GM21737 (cell line): ENCODE results near the gene GIT2.
"Not testable (repeated sequence)": the region's sequence is repeated elsewhere in the genome, so short reads cannot be mapped to it uniquely, and the experiment has no call there.

ENCODE experiments used
- ATAC-seq: cut with Tn5 transposase; IDR thresholded peaks from one replicate; pipeline ENCODE4 v1.9.1; 2021; ENCODE audit warnings: mild to moderate bottlenecking, moderate library complexity; ENCODE audit not compliant: unreplicated experiment

Gene GIT2

DNA sequence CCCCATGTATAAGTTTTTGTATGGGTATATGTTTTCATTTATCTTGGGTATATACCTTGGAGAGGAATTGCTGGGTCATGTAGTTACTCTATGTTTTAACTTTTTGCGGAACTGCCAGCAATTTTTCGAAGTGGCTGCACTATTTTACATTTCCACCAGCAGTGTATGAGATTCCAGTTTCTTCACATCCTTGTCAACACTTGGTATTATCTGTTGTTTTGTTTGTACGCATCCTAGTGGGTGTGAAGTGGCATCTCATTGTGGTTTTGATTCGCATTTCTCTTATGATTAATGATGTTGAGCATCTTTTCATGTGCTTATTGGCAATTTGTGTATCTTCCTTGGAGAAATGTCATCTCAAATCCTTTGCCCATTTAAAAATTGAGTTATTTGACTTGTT is 9.9 kb upstream of the GIT2 start:
- no peak for ATAC-seq

DNA sequence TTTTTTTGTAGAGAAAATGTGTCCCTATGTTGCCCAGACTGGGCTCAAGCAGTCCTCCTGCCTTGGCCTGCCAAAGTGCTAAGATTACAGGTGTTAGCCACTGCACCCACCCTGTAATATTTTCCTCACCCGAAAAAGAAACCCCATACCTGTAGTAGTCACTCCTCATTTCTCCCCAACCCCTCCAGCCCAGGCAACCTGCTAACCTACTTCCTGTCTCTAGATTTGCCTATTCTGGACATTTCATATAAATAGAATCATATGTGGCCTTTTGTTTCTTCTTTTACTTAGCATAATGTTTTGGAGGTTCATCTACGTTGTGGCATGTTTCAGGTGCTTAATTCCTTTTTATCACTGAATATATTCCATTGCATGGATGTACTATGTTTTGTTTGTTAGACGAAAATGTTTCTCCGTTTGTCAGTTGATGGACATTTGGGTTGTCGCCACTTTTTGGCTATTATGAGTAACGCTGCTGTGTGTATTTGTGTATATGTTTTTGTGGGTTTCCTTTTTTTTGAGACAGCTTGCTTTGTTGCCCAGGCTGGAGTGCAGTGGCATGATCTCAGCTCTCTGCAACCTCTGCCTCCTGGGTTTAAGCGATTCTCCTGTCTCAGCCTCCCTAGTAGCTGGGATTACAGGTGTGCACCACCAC is 9.3 kb upstream of the GIT2 start:
- ATAC-seq, result peak; percentile 36

DNA sequence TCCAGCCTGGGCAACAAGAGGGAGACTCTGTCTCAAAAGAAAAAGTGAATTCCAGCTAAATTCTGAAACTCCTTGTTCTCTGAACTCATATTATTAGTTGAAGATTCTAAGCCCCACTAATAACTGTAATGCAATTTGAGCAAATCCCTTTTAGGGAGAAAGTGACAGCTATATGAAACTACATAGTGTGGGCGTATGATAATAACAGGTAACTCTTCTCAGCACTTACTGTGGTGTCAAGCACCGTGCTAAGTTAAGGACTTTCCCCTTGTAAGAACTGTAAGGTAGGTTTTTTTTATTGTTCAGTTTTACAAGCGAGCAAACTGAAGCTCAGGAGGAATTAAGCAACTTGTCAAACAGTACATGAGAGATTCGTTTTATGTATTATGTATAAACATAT is 8.4 kb upstream of the GIT2 start:
- peak; percentile 39 for ATAC-seq

GRCh38 chr12:110002676-110003515 is 6.7 kb upstream of the GIT2 start:
- ATAC-seq, result no peak

- no peak for ATAC-seq
Observed at GRCh38 chr12:110001596-110001995, 5.4 kb upstream of the GIT2 start.

DNA sequence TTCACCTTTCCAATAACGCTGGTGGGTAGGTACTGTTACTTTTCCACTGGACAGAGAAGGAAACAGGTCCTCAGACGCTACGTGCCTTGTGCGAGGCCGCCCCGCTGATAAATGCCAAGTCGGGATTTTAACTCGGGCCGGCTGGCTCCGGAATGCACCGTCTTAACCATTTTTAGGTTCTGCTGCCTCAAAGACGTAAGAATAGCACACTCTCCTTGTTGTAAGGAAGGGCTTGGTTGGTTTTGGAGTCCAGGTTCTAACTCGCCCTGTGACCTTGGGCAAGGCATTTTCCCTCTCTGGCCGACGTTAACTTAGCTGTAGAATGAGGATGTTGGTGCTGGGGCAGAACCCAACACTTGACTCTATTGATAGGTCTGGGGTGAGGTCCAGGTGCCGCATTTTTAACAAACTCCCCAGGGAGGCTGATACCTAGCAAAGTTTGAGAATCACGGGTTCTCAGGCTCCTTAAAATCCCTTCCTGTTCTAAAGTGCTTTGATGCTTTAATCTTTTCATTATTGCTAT is 3.9 kb upstream of the GIT2 start:
- no peak for ATAC-seq

GRCh38 chr12:109999649-109999971 is 3.4 kb upstream of the GIT2 start:
- no peak for ATAC-seq

DNA sequence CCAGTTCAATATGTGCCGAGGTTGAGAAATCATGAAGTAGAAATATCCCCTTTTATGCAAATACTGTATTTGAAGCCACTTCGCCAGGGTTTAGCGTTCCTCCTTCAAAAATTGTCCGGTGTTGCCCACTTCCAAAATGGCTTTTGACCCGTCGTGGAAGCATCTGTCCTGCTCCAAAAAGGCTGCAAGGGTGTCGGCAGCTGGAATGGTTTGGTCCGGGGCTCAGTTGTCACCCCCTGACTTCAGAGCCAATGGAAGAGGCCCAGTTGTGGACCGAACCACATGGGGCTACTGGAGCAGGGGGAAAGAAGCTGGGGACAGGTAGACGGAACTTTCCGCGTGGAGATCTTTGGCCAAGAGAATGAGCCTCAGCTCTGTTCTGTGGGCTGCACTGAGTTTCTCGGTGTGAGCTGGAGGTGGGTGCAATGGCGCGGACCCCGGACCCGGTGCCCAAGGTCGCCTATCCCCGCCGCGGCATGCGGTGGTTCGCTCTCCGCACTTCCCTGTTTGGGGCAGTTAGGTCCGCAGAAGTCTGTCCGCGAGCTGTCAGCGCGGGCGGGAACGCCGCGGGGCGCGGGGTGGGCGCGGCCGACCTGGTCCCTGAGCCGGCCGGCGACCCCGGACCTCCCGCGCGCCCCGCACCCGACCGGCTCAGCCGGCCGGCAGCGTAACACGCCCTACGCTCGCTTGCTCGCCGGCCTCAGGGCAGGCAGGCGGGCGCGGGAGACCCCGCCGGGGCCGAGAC is 2.9 kb upstream of the GIT2 start, which contains the start of gene ANKRD13A:
Gene ANKRD13A (plus strand): TSS at position 527 of the 745 bp plus-strand sequence. CDS start 259 bp downstream, outside the sequence.
- ATAC-seq, result peak; percentile 50

- ATAC-seq, result no peak
Observed at GRCh38 chr12:109998241-109998903, 2.2 kb upstream of the GIT2 start.

GRCh38 chr12:109997393-109997792 is 1.2 kb upstream of the GIT2 start:
- no peak for ATAC-seq

- ATAC-seq, result no peak
Observed at GRCh38 chr12:109996483-109996853, 300 bp upstream of the GIT2 start.

GRCh38 chr12:109995361-109995685 is 845 bp downstream of the GIT2 start:
- ATAC-seq, result no peak

DNA sequence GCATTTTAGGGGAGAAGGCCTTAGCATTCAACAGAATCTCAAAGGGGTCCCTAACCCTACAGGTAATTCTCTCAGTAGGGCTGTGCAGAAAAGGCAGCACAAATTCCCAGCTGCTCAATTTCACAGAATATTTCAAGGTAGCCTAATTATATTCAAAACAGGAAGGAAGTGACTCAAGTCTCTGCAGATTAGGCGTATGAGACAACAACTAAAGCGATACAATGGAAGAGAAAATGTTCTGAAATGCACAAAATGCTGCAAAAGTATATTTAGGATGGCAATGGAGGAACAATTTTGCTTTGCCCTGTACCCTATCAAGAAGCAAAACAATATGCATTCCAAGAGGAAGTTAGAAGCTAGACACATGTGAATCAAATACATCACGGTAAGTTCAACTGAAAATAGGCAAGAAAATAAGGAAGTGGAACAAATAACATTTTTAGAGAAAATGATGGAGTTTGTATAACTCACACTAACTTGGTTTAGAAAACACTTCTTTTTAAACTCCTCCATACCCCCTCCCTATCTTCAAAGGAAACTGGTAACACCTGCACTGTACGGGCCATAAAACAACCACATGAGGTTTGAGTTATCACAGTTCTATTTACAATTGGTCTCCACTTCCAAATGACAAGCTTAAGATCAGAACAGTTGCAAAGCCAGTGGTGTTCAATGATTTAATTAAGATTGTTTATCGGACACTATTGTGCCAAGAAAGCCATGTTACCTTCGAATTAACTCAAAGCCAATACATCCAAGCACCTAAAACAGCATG is 1.6 kb downstream of the GIT2 start:
- ATAC-seq, result no peak

DNA sequence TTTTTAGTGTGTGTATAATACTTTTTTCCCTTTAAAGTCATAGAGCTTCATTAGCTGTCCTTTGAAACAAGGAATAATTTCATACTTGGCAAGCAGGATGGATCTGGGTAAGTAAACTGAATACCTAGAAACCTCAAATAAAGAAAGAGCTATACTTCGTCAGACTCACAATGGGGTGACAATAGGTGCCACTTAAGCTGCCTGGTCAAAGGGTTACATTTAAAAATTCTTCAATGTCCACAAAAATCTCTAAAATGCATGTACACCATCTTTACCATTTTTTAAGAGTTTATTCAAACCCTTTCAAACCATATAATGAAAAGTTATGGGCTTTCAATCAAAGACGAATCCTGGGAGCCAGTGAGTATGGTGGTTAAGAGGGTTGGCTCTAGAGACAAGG is 3.1 kb downstream of the GIT2 start:
- no peak for ATAC-seq

DNA sequence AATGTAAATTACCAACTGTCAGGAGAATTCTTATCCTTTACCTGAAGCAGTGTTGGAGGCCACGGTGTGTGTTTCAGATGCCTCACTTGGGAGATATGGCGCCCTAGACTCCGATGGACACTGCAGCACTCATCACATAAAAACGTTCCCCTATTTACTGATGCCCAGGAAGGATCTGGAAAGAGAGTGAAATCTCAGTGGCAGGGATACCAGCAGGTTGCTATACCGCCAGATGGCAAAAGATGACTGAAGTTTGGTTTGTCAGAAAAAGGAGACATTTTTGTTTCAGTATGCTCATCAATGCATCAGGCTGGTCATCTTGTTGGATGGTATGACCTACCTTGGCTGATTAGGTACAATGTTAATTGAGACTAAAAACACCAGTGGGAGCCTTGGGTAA is 4.6 kb downstream of the GIT2 start:
- no peak for ATAC-seq

DNA sequence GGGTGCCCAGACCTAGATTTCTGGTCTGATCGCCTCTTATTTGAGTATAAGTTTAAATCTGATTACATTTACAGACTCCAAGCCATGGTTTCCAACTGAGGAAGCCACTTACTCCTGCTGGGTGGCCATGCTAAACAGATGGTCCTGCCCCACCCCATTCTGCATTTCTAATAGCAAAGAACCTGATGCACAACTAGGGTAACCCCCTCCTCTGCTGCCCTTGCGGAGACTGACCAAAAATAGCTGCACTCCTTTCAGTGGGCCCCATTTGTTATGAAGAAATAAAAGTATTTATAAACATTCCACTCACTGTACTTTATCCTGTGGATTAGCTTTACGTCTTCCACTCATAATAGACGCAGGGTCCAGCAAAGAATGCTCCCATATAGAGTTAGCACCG is 6.8 kb downstream of the GIT2 start:
- ATAC-seq, result no peak

GRCh38 chr12:109988903-109989302 is 7.3 kb downstream of the GIT2 start:
- ATAC-seq, result no peak

GRCh38 chr12:109988274-109988673 is 7.9 kb downstream of the GIT2 start:
- ATAC-seq, result no peak

GRCh38 chr12:109987615-109988014 is 8.6 kb downstream of the GIT2 start:
- no peak for ATAC-seq

DNA sequence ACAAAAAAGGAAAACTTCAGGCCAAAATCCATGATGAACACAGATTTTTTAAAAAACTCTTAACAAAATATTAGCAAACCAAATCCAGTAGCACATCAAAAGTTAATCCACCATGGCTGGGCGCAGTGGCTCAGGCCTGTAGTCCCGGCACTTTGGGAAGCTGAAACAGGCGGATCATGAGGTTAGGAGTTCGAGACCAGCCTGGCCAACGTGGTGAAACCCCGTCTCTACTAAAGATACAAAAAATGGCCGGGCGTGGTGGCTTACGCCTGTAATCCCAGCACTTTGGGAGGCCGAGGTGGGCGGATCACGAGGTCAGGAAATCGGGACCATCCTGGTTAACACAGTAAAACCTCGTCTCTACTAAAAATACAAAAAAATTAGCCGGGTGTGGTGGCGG is 9.9 kb downstream of the GIT2 start:
- ATAC-seq, result not testable (repeated sequence)
